Measurements from ENCODE around the gene SGK2. TPM values are rescaled to one million over a fixed set of nuclear protein-coding genes. Genes with fewer than 3 reads are reported as not detected.

The SGK2 gene
- polyA plus RNA-seq, 2 donors = 0.26 to 0.73 TPM

- Histone ChIP-seq H3K9me3 (ENCODE audit: control insufficient read depth in 2 of 2, insufficient read depth in 1 of 2, low read depth in 1 of 2, low read length in 1 of 2) (no peaks in the 10 kb centered on the region), H3K27me3 (ENCODE audit: control insufficient read depth in 1 of 2, insufficient read depth in 2 of 2, low read length in 2 of 2) (no peaks in the 10 kb centered on the region), H3K27ac (ENCODE audit: low read depth in 2 of 2, low read length in 1 of 2) (no peak overlapping the region), H3K36me3 (ENCODE audit: control insufficient read depth in 2 of 2, insufficient read depth in 2 of 2, low read length in 1 of 2) (no peaks in the 10 kb centered on the region), H3K4me1 (ENCODE audit: control insufficient read depth in 2 of 2, insufficient read depth in 2 of 2, low read length in 1 of 2) (no peaks in the 10 kb centered on the region), H3K4me3 (ENCODE audit: low read depth in 1 of 2, low read length in 2 of 2) (no peak overlapping the region)
- 84 to 85% methylated on average over 8 of the region's 8 CpGs for WGBS, 2 donors
Observed at GRCh38 chr20:43528258-43528875, 30.5 kb upstream of the SGK2 start.

- 89 to 90% methylated on average over 5 of the region's 5 CpGs for WGBS, 2 donors
- no peak overlapping the region for H3K4me3 ChIP-seq (ENCODE audit: low read depth in 1 of 2, low read length in 2 of 2)
Observed at GRCh38 chr20:43529051-43529450, 29.8 kb upstream of the SGK2 start.

GRCh38 chr20:43529457-43530153, 29.2 kb upstream of the SGK2 start:
- peaks cover 0 to 3% of the 10 kb centered on the region in 2 donors for H3K36me3 ChIP-seq (ENCODE audit: control insufficient read depth in 2 of 2, insufficient read depth in 2 of 2, low read length in 1 of 2)
- no peaks in the 10 kb centered on the region for H3K4me1 ChIP-seq (ENCODE audit: control insufficient read depth in 2 of 2, insufficient read depth in 2 of 2, low read length in 1 of 2)
- no peak overlapping the region for H3K4me3 ChIP-seq (ENCODE audit: low read depth in 1 of 2, low read length in 2 of 2)
- 88 to 97% methylated on average over 3 of the region's 3 CpGs for WGBS, 2 donors
- H3K27ac ChIP-seq (ENCODE audit: low read depth in 2 of 2, low read length in 1 of 2) = no peak overlapping the region
- H3K9me3 ChIP-seq (ENCODE audit: control insufficient read depth in 2 of 2, insufficient read depth in 1 of 2, low read depth in 1 of 2, low read length in 1 of 2) = no peaks in the 10 kb centered on the region
- no peaks in the 10 kb centered on the region for H3K27me3 ChIP-seq (ENCODE audit: control insufficient read depth in 1 of 2, insufficient read depth in 2 of 2, low read length in 2 of 2)

More at GRCh38 chr20:43529051-43529450, 29.8 kb upstream of the SGK2 start:
- H3K4me1 ChIP-seq (ENCODE audit: control insufficient read depth in 2 of 2, insufficient read depth in 2 of 2, low read length in 1 of 2) = no peaks in the 10 kb centered on the region
- H3K27ac ChIP-seq (ENCODE audit: low read depth in 2 of 2, low read length in 1 of 2) = no peak overlapping the region
- H3K27me3 ChIP-seq (ENCODE audit: control insufficient read depth in 1 of 2, insufficient read depth in 2 of 2, low read length in 2 of 2) = no peaks in the 10 kb centered on the region
- H3K9me3 ChIP-seq (ENCODE audit: control insufficient read depth in 2 of 2, insufficient read depth in 1 of 2, low read depth in 1 of 2, low read length in 1 of 2) = no peaks in the 10 kb centered on the region
- peaks cover 0 to 2% of the 10 kb centered on the region in 2 donors for H3K36me3 ChIP-seq (ENCODE audit: control insufficient read depth in 2 of 2, insufficient read depth in 2 of 2, low read length in 1 of 2)

- H3K27me3 ChIP-seq (ENCODE audit: control insufficient read depth in 1 of 2, insufficient read depth in 2 of 2, low read length in 2 of 2) = no peaks in the 10 kb centered on the region
- no peaks in the 10 kb centered on the region for H3K4me1 ChIP-seq (ENCODE audit: control insufficient read depth in 2 of 2, insufficient read depth in 2 of 2, low read length in 1 of 2)
- no peak overlapping the region for H3K27ac ChIP-seq (ENCODE audit: low read depth in 2 of 2, low read length in 1 of 2)
- no peaks in the 10 kb centered on the region for H3K9me3 ChIP-seq (ENCODE audit: control insufficient read depth in 2 of 2, insufficient read depth in 1 of 2, low read depth in 1 of 2, low read length in 1 of 2)
- H3K36me3 ChIP-seq (ENCODE audit: control insufficient read depth in 2 of 2, insufficient read depth in 2 of 2, low read length in 1 of 2) = peaks cover 0 to 10% of the 10 kb centered on the region in 2 donors
- 77 to 85% methylated on average over 14 of the region's 14 CpGs for WGBS, 2 donors
- no peak overlapping the region for H3K4me3 ChIP-seq (ENCODE audit: low read depth in 1 of 2, low read length in 2 of 2)
Observed at GRCh38 chr20:43530321-43531090, 28.3 kb upstream of the SGK2 start.

GRCh38 chr20:43531091-43531443, 27.8 kb upstream of the SGK2 start:
- Histone ChIP-seq H3K36me3 (ENCODE audit: control insufficient read depth in 2 of 2, insufficient read depth in 2 of 2, low read length in 1 of 2) (peaks cover 0 to 13% of the 10 kb centered on the region in 2 donors), H3K4me1 (ENCODE audit: control insufficient read depth in 2 of 2, insufficient read depth in 2 of 2, low read length in 1 of 2) (no peaks in the 10 kb centered on the region)

GRCh38 chr20:43532416-43533055, 26.3 kb upstream of the SGK2 start:
- Histone ChIP-seq H3K36me3 (ENCODE audit: control insufficient read depth in 2 of 2, insufficient read depth in 2 of 2, low read length in 1 of 2) (peaks cover 0 to 13% of the 10 kb centered on the region in 2 donors), H3K4me1 (ENCODE audit: control insufficient read depth in 2 of 2, insufficient read depth in 2 of 2, low read length in 1 of 2) (no peaks in the 10 kb centered on the region), H3K27me3 (ENCODE audit: control insufficient read depth in 1 of 2, insufficient read depth in 2 of 2, low read length in 2 of 2) (no peaks in the 10 kb centered on the region), H3K9me3 (ENCODE audit: control insufficient read depth in 2 of 2, insufficient read depth in 1 of 2, low read depth in 1 of 2, low read length in 1 of 2) (no peaks in the 10 kb centered on the region), H3K27ac (ENCODE audit: low read depth in 2 of 2, low read length in 1 of 2) (no peak overlapping the region), H3K4me3 (ENCODE audit: low read depth in 1 of 2, low read length in 2 of 2) (no peak overlapping the region)
- 94 to 95% methylated on average over 9 of the region's 9 CpGs for WGBS, 2 donors

More at GRCh38 chr20:43531091-43531443, 27.8 kb upstream of the SGK2 start:
- no peaks in the 10 kb centered on the region for H3K27me3 ChIP-seq (ENCODE audit: control insufficient read depth in 1 of 2, insufficient read depth in 2 of 2, low read length in 2 of 2)
- no peaks in the 10 kb centered on the region for H3K9me3 ChIP-seq (ENCODE audit: control insufficient read depth in 2 of 2, insufficient read depth in 1 of 2, low read depth in 1 of 2, low read length in 1 of 2)
- H3K4me3 ChIP-seq (ENCODE audit: low read depth in 1 of 2, low read length in 2 of 2) = no peak overlapping the region
- no peak overlapping the region for H3K27ac ChIP-seq (ENCODE audit: low read depth in 2 of 2, low read length in 1 of 2)

GRCh38 chr20:43533060-43533459, 25.8 kb upstream of the SGK2 start:
- Histone ChIP-seq H3K4me3 (ENCODE audit: low read depth in 1 of 2, low read length in 2 of 2) (no peak overlapping the region), H3K27ac (ENCODE audit: low read depth in 2 of 2, low read length in 1 of 2) (no peak overlapping the region), H3K9me3 (ENCODE audit: control insufficient read depth in 2 of 2, insufficient read depth in 1 of 2, low read depth in 1 of 2, low read length in 1 of 2) (no peaks in the 10 kb centered on the region), H3K27me3 (ENCODE audit: control insufficient read depth in 1 of 2, insufficient read depth in 2 of 2, low read length in 2 of 2) (no peaks in the 10 kb centered on the region), H3K36me3 (ENCODE audit: control insufficient read depth in 2 of 2, insufficient read depth in 2 of 2, low read length in 1 of 2) (peaks cover 0 to 13% of the 10 kb centered on the region in 2 donors), H3K4me1 (ENCODE audit: control insufficient read depth in 2 of 2, insufficient read depth in 2 of 2, low read length in 1 of 2) (no peaks in the 10 kb centered on the region)

GRCh38 chr20:43534016-43534415, 24.8 kb upstream of the SGK2 start:
- Histone ChIP-seq H3K4me1 (ENCODE audit: control insufficient read depth in 2 of 2, insufficient read depth in 2 of 2, low read length in 1 of 2) (peaks cover 0 to under 1% of the 10 kb centered on the region in 2 donors), H3K9me3 (ENCODE audit: control insufficient read depth in 2 of 2, insufficient read depth in 1 of 2, low read depth in 1 of 2, low read length in 1 of 2) (no peaks in the 10 kb centered on the region), H3K4me3 (ENCODE audit: low read depth in 1 of 2, low read length in 2 of 2) (no peak overlapping the region), H3K36me3 (ENCODE audit: control insufficient read depth in 2 of 2, insufficient read depth in 2 of 2, low read length in 1 of 2) (peaks cover 0 to 13% of the 10 kb centered on the region in 2 donors), H3K27me3 (ENCODE audit: control insufficient read depth in 1 of 2, insufficient read depth in 2 of 2, low read length in 2 of 2) (no peaks in the 10 kb centered on the region), H3K27ac (ENCODE audit: low read depth in 2 of 2, low read length in 1 of 2) (no peak overlapping the region)
- WGBS, 2 donors = 94 to 95% methylated on average over 7 of the region's 7 CpGs

- Histone ChIP-seq H3K36me3 (ENCODE audit: control insufficient read depth in 2 of 2, insufficient read depth in 2 of 2, low read length in 1 of 2) (peaks cover 0 to 15% of the 10 kb centered on the region in 2 donors), H3K27me3 (ENCODE audit: control insufficient read depth in 1 of 2, insufficient read depth in 2 of 2, low read length in 2 of 2) (no peaks in the 10 kb centered on the region), H3K4me3 (ENCODE audit: low read depth in 1 of 2, low read length in 2 of 2) (no peak overlapping the region), H3K9me3 (ENCODE audit: control insufficient read depth in 2 of 2, insufficient read depth in 1 of 2, low read depth in 1 of 2, low read length in 1 of 2) (no peaks in the 10 kb centered on the region), H3K27ac (ENCODE audit: low read depth in 2 of 2, low read length in 1 of 2) (no peak overlapping the region), H3K4me1 (ENCODE audit: control insufficient read depth in 2 of 2, insufficient read depth in 2 of 2, low read length in 1 of 2) (peaks cover 0 to 2% of the 10 kb centered on the region in 2 donors)
- WGBS, 2 donors = 91 to 92% methylated on average over 8 of the region's 8 CpGs
Observed at GRCh38 chr20:43534791-43535350, 24.0 kb upstream of the SGK2 start.

Measured in esophagus (tissue), 2 donors.